Neural crest cell (in vitro differentiated cells): ENCODE data around the gene EFCAB12. TPM values are rescaled to one million over a fixed set of nuclear protein-coding genes. Genes with fewer than 3 reads are reported as not detected.
A peak's percentile ranks its signal among the peaks of the same experiment; 100 is the strongest.

Experiments used
- DNase-seq: peaks from one replicate; pipeline ENCODE4 v3.0.0; 2021; ENCODE audit warnings: low read depth, mixed read lengths, low spot score
- H3K27ac Mint-ChIP-seq: one replicate; pipeline ENCODE4 v1.8.0; 2021; ENCODE audit warnings: mild to moderate bottlenecking, mixed read lengths; ENCODE audit not compliant: unreplicated experiment
- H3K27me3 Mint-ChIP-seq: 2 replicates; pipeline ENCODE4 v1.8.0; 2021; ENCODE audit warnings: low read depth, mild to moderate bottlenecking, mixed read lengths
- H3K36me3 Mint-ChIP-seq: 2 replicates; pipeline ENCODE4 v1.8.0; 2021; ENCODE audit warnings: low read depth, mild to moderate bottlenecking, mixed read lengths
- H3K4me1 Mint-ChIP-seq: 2 replicates; pipeline ENCODE4 v1.8.0; 2021; ENCODE audit warnings: mixed read lengths
- H3K4me3 Mint-ChIP-seq: one replicate; pipeline ENCODE4 v1.8.0; 2021; ENCODE audit warnings: mild to moderate bottlenecking, mixed read lengths
- H3K9me3 Mint-ChIP-seq: 2 replicates; pipeline ENCODE4 v1.8.0; 2021; ENCODE audit warnings: mixed read lengths
- total RNA-seq: library from RNA; stranded (reverse); gene quantifications from 2 replicates; pipeline ENCODE4 v1.2.1, GENCODE V29; 2021
- TF ChIP-seq, protein P1 (sequence below): fragments of 200-600 bp; sonication (generic); conservative IDR thresholded peaks from 2 replicates; pipeline ENCODE4 v1.5.0; 2021; ENCODE audit warnings: antibody characterized with exemption, mild to moderate bottlenecking

EFCAB12 gene
- total RNA-seq, 1 donor from 2014 or later: 3.1 TPM

DNA sequence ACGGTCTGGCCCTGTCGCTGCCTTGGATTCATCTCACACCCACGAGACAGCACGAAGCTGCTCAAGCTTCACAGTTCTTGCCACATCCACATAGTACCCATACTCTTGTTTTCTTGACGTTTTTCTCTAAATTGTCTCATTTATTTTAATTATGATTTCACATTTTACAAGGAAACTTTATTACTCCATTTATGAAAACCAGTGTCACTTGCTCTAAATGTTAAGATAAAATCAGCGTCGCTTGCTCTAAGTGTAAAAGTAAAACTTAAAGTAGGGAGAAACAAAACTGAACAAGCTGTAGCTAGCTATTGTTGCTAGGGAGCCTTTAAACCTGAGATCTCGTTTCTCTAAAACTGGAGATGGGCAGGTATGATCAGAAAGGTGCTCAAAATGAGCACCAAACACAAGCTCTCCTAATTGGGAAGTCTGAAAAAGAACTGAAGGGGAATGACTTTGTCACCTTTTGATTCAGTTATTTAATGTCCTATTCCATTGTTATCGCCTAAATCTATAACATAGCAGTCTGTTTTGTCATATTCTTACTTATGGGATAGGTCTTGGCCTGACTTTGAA is 12.3 kb upstream of the EFCAB12 start:
- peak overlapping the region; percentile 76 for H3K27ac Mint-ChIP-seq
- H3K27me3 Mint-ChIP-seq: no peaks in the 10 kb centered on the region
- peak overlapping the region; percentile 95 for H3K4me3 Mint-ChIP-seq
- H3K9me3 Mint-ChIP-seq: no peaks in the 10 kb centered on the region
- DNase-seq: no peak
- TF ChIP-seq, protein P1, sequence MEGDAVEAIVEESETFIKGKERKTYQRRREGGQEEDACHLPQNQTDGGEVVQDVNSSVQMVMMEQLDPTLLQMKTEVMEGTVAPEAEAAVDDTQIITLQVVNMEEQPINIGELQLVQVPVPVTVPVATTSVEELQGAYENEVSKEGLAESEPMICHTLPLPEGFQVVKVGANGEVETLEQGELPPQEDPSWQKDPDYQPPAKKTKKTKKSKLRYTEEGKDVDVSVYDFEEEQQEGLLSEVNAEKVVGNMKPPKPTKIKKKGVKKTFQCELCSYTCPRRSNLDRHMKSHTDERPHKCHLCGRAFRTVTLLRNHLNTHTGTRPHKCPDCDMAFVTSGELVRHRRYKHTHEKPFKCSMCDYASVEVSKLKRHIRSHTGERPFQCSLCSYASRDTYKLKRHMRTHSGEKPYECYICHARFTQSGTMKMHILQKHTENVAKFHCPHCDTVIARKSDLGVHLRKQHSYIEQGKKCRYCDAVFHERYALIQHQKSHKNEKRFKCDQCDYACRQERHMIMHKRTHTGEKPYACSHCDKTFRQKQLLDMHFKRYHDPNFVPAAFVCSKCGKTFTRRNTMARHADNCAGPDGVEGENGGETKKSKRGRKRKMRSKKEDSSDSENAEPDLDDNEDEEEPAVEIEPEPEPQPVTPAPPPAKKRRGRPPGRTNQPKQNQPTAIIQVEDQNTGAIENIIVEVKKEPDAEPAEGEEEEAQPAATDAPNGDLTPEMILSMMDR: no peak
- no peaks in the 10 kb centered on the region for H3K36me3 Mint-ChIP-seq
- peaks cover 50% of the 10 kb centered on the region for H3K4me1 Mint-ChIP-seq

DNA sequence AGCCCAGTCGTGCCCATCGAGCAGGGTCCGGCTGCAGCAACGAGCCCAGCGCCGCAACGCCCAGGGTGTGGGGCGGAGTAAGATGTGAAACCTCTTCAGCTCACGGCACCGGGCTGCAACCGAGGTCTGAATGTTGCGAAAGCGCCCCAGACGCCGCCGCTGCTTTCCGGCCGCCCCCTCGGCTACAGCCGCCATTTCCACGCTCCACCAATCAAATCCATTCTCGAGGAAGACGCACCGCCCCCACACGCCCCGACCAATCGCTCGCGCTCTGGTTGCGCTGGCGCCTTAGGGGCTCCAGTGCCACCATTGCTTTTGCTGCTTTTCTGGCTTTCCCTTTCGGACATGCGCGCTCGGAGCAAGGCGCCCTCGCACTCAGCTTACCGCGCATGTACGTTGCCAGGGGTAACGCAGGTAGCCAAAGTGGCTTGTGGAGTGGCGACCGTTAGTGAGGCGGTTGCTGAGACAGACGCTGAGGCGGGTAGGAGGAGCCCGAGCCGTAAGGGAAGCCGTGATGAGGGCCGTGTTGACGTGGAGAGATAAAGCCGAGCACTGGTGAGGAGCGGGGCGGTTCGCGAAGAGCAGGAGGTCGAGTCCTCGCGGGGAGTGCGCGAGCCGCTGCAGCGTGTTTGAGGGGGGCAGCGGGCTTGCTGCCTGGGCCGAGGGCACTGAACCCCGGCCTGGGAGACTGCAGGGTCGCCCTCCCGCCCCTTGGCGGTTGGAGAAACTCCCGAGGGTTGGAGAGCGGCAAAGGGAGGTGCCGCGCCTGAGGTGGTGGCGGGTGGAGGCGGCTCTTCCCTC is 11.6 kb upstream of the EFCAB12 start, which contains the start of the genes IFT122 and MBD4:
TSS of gene IFT122 (plus strand) at position 408 of the 801 bp plus-strand sequence. CDS start at position 515, 107 bp downstream.
TSS of gene MBD4 (minus strand) at position 132 of the 801 bp plus-strand sequence. CDS start at position 17, 115 bp downstream.
- H3K4me1 Mint-ChIP-seq: peaks cover 55% of the 10 kb centered on the region
- no peaks in the 10 kb centered on the region for H3K27me3 Mint-ChIP-seq
- H3K4me3 Mint-ChIP-seq: peak within 1 kb of the TSS; percentile 95

DNA sequence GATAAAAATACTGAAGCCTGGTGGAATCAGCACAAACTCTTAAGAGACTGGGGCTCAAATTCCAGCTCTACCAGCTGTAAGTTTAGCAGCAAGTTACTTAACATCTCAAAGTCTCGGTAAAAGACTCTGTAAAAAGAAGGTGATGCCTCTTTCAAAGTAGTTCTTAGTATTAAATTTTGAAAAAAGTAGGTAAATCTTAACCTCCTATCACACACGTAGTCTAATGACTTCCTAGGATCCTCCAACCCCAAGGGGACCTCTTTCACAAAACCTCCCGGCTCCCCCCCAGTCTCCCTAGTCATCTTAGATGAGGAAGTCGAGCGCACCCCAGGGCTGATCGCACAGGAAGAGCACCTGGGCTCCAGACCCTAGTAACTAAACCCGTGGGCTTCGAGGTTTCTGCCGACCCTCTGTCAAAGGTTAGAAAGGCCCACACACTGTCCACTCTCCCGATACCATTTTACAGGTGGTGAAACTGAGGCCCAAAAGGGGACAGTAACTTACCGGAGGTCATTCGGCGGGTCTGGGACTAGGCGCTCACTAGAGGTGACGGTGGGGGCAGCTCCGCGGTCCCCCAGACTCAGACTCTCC is 10.9 kb upstream of the EFCAB12 start:
- H3K27me3 Mint-ChIP-seq: no peaks in the 10 kb centered on the region
- peak overlapping the region; percentile 95 for H3K27ac Mint-ChIP-seq
- peaks cover 55% of the 10 kb centered on the region for H3K4me1 Mint-ChIP-seq
- no peaks in the 10 kb centered on the region for H3K36me3 Mint-ChIP-seq
- DNase-seq: no peak
- TF ChIP-seq, protein P1: no peak
- H3K4me3 Mint-ChIP-seq: peak overlapping the region; percentile 95
- H3K9me3 Mint-ChIP-seq: no peaks in the 10 kb centered on the region

More for the DNA sequence above, 11.6 kb upstream of the EFCAB12 start, which contains the start of the genes IFT122 and MBD4:
- H3K9me3 Mint-ChIP-seq: no peaks in the 10 kb centered on the region
- TF ChIP-seq, protein P1: no peak
- peak within 1 kb of the TSS; percentile 95 for H3K27ac Mint-ChIP-seq
- H3K36me3 Mint-ChIP-seq: no peaks in the 10 kb centered on the region
- peak; percentile 95 for DNase-seq

DNA sequence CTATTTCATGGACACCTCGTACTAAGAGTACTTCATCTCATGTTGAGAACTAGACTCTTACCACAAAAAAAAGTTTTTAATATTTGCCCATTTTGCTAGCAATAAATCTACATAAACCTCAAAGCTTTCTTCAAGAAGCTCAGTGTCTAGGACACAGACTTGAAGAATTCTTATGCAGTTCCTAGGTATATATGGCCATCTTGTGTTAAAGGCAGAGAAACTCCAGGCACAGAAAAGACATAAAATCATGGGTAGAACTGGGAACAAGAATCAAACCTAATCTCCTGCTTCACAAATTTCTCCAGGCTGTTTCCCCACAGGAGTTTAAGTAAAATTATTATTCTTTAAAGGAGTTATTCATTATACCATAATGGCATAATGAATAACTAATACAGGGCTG is 6.9 kb upstream of the EFCAB12 start:
- peaks cover 9% of the 10 kb centered on the region for H3K36me3 Mint-ChIP-seq
- no peaks in the 10 kb centered on the region for H3K27me3 Mint-ChIP-seq
- H3K4me3 Mint-ChIP-seq: peak overlapping the region; percentile 56

DNA sequence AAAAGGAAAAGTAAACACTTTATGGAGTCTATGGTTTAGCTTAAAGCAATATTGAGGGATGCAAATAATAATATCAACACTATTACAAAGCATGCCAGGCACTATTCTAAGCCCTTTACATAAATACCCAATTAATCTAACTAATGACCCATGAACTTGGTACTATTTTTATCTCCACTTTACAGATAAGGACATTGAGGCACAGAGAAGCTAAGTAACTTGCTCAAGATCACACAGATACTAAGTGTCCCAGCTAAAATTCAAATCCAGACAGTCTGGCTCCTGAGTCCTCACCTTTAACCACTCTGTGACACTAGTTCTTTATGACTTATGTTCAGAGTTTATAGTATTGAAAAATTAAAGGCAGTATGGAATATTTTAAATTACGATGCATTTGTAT is 5.7 kb upstream of the EFCAB12 start:
- TF ChIP-seq, protein P1: no peak
- peaks cover 9% of the 10 kb centered on the region for H3K36me3 Mint-ChIP-seq
- H3K4me1 Mint-ChIP-seq: peaks cover 27% of the 10 kb centered on the region
- no peak overlapping the region for H3K4me3 Mint-ChIP-seq
- DNase-seq: no peak
- H3K27ac Mint-ChIP-seq: no peak overlapping the region
- H3K9me3 Mint-ChIP-seq: no peaks in the 10 kb centered on the region
- no peaks in the 10 kb centered on the region for H3K27me3 Mint-ChIP-seq

More for the DNA sequence above, 6.9 kb upstream of the EFCAB12 start:
- H3K27ac Mint-ChIP-seq: no peak overlapping the region
- peaks cover 34% of the 10 kb centered on the region for H3K4me1 Mint-ChIP-seq
- H3K9me3 Mint-ChIP-seq: no peaks in the 10 kb centered on the region
- TF ChIP-seq, protein P1: no peak
- DNase-seq: no peak
